Measurements from ENCODE around the gene ATXN1. TPM values are rescaled to one million over a fixed set of nuclear protein-coding genes. Genes with fewer than 3 reads are reported as not detected.
A peak's percentile ranks its signal among the peaks of the same experiment; 100 is the strongest.
"Not testable (repeated sequence)": the region's sequence is repeated elsewhere in the genome, so short reads cannot be mapped to it uniquely, and the experiment has no call there.

Gene ATXN1
- polyA plus RNA-seq, 6 donors from 2014 or later: 0.14 to 1.2 (median 0.60) TPM; not detected in 1

DNA sequence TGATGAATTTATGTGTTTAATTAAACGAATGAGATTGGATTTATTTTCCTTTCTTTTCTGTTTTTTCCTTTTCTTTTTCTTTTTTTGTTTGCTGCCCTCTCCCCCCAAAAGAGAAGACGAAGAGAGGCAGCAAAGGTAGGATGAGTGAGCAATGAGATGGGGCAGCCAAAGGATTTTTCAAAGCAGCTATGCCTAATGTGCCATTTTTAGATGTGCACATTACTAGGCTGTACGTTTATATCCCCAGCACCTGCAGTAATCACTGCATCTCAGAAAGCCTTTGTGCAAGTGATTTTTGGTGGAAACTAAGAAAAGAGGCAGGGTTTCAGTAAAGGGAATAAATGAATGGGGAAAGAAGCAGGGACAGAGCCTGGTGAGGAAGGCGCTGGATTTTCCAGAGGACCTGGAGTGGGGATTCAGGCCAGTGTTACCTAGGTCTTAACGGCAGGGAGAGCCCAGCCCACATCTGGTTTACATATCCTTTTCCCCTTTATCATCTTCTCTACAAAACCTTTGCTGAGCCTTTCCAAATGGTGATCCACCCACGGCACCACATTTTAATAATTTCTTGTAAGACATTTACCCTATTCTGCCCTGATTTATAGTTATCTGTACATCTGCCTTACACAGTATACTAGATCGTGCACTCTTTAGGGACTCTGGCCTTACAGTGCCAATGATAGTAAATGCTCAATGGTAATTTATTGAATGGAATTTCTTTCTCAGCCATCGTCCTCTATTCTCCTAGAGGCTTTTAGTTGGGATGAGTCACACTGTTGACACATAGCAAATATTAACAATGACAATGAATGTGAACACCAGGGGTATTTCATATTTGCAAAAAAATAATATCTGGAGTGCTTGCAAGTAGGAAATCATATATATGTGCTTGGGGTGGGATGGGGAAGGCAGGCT is 38.3 kb upstream of the ATXN1 start:
- DNase-seq (no peak), ATAC-seq (ENCODE audit: low read depth in 2 of 2) (no peak)
- Mint-ChIP-seq H3K27ac (no peak overlapping the region), H3K27me3 (no peaks in the 10 kb centered on the region), H3K4me1 (no peaks in the 10 kb centered on the region), H3K9me3 (no peaks in the 10 kb centered on the region), H3K4me3 (no peak overlapping the region), H3K36me3 (no peaks in the 10 kb centered on the region)

DNA sequence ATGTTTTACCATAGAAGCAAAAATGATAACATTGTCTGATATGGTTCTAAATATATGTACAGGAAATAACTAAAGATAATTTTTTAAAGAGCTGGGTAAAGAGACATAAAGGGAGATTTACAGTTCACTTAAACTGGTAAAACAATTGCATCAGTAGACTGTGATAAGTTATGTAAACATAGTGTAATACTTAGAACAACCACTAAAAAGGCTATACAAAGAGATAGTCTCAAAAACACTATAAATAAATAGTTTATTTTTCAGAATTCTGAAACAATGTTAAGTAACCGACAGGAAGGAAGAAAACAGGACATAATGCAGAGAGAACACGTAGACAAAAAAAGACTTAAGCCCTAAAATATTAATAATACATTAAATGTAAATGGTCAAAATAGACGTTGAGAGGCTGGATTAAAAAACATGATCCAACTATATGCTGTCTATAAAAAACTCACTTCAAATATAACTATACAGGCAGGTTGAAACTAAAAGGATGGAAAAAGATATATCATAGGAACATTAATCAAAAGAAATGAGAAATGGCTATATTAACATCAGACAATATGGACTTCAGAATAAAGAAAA is 32.7 kb upstream of the ATXN1 start:
- no peak for DNase-seq

DNA sequence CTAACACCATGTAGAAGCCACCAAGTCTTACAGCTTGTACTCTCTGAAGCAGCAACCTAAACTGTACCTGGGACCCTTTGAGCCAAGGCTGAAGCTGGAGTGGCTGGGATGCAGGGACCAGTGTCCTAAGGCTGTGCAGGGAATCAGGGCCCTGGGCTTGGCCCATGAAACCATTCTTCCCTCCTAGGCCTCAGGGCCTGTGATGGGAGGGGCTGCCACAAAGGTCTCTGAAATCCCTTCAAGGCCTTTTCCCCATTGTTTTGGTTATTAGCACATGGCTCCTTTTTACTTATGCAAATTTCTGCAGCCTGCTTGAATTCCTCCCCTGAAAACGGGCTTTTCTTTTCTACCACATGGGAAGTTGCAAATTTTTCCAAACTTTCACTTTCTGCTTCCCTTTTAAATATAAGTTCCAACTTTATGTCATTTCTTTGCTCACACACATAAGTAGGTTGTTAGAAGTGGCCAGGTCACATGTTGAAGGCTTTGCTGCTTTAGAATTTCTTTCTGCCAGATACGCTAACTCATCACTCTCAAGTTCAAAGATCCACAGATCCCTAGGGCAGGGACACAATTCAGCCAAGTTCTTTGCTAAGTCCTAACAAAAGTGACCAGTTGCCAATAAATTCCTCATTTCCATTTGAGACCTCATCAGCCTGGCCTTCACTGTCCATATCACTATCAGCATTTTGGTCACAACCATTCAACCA is 28.2 kb upstream of the ATXN1 start:
- Mint-ChIP-seq H3K4me3 (no peak overlapping the region), H3K4me1 (no peaks in the 10 kb centered on the region), H3K9me3 (peaks cover 0 to 14% (median 5%) of the 10 kb centered on the region in 7 donors), H3K27ac (no peak overlapping the region), H3K27me3 (peaks cover 7 to 21% (median 11%) of the 10 kb centered on the region in 3 donors), H3K36me3 (no peaks in the 10 kb centered on the region)
- DNase-seq: no peak
- no peak for ATAC-seq (ENCODE audit: low read depth in 2 of 2)

More for the DNA sequence above, 32.7 kb upstream of the ATXN1 start:
- H3K9me3 Mint-ChIP-seq: peaks cover 0 to 8% (median 0%) of the 10 kb centered on the region in 7 donors
- no peaks in the 10 kb centered on the region for H3K36me3 Mint-ChIP-seq
- no peaks in the 10 kb centered on the region for H3K4me1 Mint-ChIP-seq
- no peak overlapping the region for H3K4me3 Mint-ChIP-seq
- H3K27ac Mint-ChIP-seq: no peak overlapping the region
- peaks cover 4 to 21% (median 7%) of the 10 kb centered on the region in 3 donors for H3K27me3 Mint-ChIP-seq
- no peak for ATAC-seq (ENCODE audit: low read depth in 2 of 2)

DNA sequence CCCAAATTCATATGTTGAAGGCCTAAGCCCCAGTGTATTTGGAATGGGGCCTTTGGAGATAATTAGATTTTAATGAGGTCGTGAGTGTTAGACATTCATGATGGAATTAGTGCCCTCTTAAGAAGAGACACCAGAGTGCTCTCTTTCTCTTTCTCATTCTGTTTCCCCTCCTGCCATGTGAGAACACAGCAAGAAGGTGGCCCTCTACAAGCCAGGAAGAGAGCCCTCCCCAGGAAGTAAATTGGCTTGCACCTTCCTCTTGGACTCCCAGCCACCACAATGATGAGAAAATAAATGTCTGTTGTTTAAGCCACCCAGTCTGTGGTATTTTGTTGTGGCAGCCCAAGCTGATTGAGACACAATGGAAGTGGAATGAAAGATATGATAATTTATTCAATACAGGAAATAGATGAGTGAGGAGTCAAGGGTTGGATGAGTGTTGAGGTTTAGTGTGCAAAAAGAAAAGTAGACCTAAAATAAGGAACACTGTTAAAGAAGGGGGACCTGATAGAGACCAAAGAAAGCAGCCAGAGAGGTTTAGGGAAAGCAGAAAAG is 25.9 kb upstream of the ATXN1 start:
- peaks cover 7 to 13% (median 11%) of the 10 kb centered on the region in 3 donors for H3K27me3 Mint-ChIP-seq
- no peak for ATAC-seq (ENCODE audit: low read depth in 2 of 2)
- H3K4me1 Mint-ChIP-seq: no peaks in the 10 kb centered on the region
- DNase-seq: no peak
- no peaks in the 10 kb centered on the region for H3K36me3 Mint-ChIP-seq
- H3K4me3 Mint-ChIP-seq: no peak overlapping the region
- H3K9me3 Mint-ChIP-seq: peaks cover 1 to 20% (median 4%) of the 10 kb centered on the region in 7 donors
- H3K27ac Mint-ChIP-seq: peak overlapping the region in 1 of 6 donors; percentile 55

DNA sequence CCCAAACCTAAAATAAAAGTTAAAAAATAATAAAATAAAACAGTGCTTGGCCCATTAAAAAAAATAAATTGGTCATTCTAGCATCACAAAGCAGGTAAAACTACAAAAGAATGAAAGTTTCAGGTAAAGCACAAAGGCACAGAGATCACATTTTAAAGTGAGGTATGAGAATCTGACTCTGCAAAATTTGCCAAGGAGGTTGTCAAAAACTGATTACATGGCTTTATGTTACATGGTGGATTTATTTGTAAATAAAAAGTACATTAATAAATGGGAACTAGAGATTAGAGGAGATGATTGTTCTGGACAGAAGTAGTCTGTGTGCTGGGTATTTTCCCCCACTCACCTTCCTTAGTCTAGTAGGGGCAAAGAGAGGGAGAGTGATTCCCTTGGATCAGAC is 24.2 kb upstream of the ATXN1 start:
- ATAC-seq (ENCODE audit: low read depth in 2 of 2) (no peak), DNase-seq (no peak)
- Mint-ChIP-seq H3K27ac (no peak overlapping the region), H3K27me3 (peaks cover 7 to 12% (median 9%) of the 10 kb centered on the region in 3 donors), H3K36me3 (no peaks in the 10 kb centered on the region), H3K4me1 (no peaks in the 10 kb centered on the region), H3K4me3 (no peak overlapping the region), H3K9me3 (peaks cover 1 to 20% (median 4%) of the 10 kb centered on the region in 7 donors)

DNA sequence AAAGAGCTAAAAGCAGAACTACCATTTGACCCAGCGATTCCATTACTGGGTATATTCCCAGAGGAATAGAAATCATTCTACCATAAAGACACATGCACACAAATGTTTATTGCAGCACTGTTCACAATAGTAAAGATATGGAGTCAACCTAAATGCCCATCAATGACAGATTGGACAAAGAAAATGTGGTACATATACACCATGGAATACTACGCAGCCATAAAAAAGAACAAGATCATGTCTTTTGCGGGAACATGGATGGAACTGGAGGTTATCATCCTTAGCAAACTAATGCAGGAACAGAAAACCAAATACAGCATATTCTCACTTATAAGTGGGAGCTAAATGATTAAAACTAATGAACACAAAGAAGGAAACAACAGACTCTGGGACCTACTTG is 23.7 kb upstream of the ATXN1 start:
- Mint-ChIP-seq H3K9me3 (peaks cover 1 to 17% (median 4%) of the 10 kb centered on the region in 7 donors), H3K27me3 (peaks cover 5 to 12% (median 7%) of the 10 kb centered on the region in 3 donors)
- not testable (repeated sequence) for H3K36me3 Mint-ChIP-seq; H3K4me3 Mint-ChIP-seq; H3K27ac Mint-ChIP-seq; ATAC-seq (ENCODE audit: low read depth in 2 of 2); DNase-seq; H3K4me1 Mint-ChIP-seq

DNA sequence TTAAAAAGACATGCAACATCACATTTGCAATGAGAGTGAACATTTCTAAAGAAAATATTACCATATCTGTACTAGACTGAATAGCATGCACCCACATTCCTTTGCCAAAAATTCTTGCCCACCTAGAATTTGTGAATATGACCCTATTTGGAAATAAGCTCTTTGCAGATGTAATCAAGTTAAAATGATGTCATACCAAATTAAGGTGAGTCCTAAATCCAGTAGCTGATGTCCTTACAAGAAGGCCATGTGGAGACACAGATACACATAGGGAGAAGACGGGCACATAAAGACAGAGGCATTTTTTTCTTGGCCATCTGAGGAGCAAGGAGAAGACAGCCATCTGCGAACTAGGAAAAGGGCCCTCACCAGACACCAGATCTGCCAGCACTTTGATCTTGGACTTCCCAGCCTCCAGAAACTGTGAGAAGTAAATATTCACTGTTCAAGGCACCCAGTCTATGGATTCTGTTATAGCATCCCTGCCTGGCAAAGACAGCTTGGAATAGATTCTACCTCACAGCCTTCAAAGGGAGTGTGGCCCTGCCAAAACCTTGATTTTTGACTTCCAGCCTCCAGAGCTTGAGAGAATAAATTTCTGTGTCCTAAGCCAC is 22.8 kb upstream of the ATXN1 start:
- no peak for ATAC-seq (ENCODE audit: low read depth in 2 of 2)

DNA sequence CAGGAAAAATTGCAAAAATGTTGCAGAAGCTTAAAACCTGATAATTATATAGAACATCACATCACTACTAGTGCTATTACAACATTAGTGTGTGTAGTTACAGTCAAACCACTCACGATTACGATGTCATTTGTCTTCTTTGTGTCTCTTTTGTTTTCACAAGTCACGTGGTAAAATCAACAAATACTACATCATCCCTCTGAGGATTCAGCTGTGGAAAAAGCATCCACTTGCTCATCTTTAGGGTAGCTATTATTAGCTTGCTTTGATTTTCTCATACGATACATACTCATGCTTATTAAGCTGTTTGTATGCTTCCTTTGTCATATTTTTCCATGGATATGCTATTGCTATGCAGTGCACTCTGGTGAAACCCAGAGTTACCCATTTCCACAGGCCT is 22.2 kb upstream of the ATXN1 start:
- no peaks in the 10 kb centered on the region for H3K4me1 Mint-ChIP-seq
- H3K36me3 Mint-ChIP-seq: no peaks in the 10 kb centered on the region
- no peak for DNase-seq
- H3K4me3 Mint-ChIP-seq: no peak overlapping the region
- ATAC-seq (ENCODE audit: low read depth in 2 of 2): no peak
- H3K27me3 Mint-ChIP-seq: peaks cover 7 to 22% (median 9%) of the 10 kb centered on the region in 3 donors
- no peak overlapping the region for H3K27ac Mint-ChIP-seq
- H3K9me3 Mint-ChIP-seq: peaks cover 1 to 12% (median 4%) of the 10 kb centered on the region in 7 donors

More for the DNA sequence above, 22.8 kb upstream of the ATXN1 start:
- H3K9me3 Mint-ChIP-seq: peaks cover 1 to 12% (median 4%) of the 10 kb centered on the region in 7 donors
- H3K27me3 Mint-ChIP-seq: peaks cover 7 to 17% (median 9%) of the 10 kb centered on the region in 3 donors
- no peak overlapping the region for H3K4me3 Mint-ChIP-seq
- H3K4me1 Mint-ChIP-seq: no peaks in the 10 kb centered on the region
- no peak for DNase-seq
- no peak overlapping the region for H3K27ac Mint-ChIP-seq
- no peaks in the 10 kb centered on the region for H3K36me3 Mint-ChIP-seq

DNA sequence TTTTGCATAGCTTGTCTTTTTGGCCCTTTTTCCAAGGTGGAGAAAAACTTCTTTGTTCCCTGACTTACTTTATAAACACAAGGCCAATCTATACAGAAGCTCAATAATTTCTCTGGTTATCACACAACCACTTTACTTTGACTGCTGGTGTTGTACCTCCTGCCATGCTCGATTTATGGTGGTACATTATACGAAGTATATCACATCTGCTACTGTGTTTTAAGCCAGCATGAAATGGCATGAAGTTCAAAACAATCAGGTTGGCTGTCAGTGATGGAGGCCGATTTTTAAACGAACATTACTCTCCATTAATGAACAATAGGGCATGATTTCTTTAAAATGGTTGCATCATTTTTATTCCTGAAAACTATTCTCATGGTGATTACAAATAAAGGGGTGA is 21.0 kb upstream of the ATXN1 start:
- peaks cover 9 to 22% (median 14%) of the 10 kb centered on the region in 3 donors for H3K27me3 Mint-ChIP-seq
- H3K9me3 Mint-ChIP-seq: peaks cover 0 to 12% (median 5%) of the 10 kb centered on the region in 7 donors
- H3K4me3 Mint-ChIP-seq: no peak overlapping the region
- no peak overlapping the region for H3K27ac Mint-ChIP-seq
- peaks cover 0 to 7% of the 10 kb centered on the region in 2 donors for H3K36me3 Mint-ChIP-seq
- ATAC-seq (ENCODE audit: low read depth in 2 of 2) (no peak), DNase-seq (no peak)
- H3K4me1 Mint-ChIP-seq: no peaks in the 10 kb centered on the region

DNA sequence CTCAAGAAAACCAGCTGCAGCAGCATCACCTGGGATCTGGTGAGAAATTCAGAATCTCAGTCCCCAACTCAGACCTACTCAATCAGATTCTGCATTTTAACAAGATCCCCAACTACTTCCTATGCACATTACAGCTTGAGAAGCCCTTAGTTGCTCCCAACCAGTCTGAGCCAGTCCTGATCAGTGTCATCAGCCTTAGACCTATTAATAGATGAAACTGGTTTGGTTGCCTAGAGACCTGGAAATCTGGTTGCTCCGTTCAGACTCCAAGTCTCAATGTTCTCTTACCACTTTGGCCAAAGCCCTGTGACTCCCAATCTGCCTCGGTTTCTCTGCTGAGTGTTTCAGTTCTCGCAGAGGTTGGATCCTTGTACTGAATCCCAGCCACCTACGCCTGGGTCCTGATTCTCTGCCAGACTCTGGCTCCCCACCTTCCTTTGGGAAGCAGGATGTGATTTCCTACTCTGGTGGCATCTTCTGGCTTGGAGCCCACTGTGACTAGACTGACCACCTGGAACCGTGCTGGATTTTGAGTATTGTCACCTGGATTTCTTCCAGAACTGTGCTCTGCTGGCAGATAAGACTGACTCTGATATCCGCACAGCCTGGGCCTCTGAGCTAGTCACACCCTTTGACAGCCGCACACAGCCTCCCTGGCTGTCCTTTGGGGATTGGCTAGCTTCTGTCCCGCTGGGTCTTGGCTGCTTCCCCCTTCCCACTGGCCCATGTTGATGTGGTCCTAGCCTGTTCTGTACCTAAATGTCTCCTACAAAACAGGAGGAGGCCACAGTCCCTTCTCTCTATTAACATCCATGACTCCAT is 20.3 kb upstream of the ATXN1 start:
- ATAC-seq (ENCODE audit: low read depth in 2 of 2) (no peak), DNase-seq (no peak)
- H3K4me3 Mint-ChIP-seq: no peak overlapping the region
- H3K27ac Mint-ChIP-seq: no peak overlapping the region
- H3K27me3 Mint-ChIP-seq: peaks cover 9 to 19% (median 18%) of the 10 kb centered on the region in 3 donors
- H3K4me1 Mint-ChIP-seq: no peaks in the 10 kb centered on the region
- peaks cover 0 to 7% of the 10 kb centered on the region in 2 donors for H3K36me3 Mint-ChIP-seq
- peaks cover 0 to 12% (median 5%) of the 10 kb centered on the region in 7 donors for H3K9me3 Mint-ChIP-seq

DNA sequence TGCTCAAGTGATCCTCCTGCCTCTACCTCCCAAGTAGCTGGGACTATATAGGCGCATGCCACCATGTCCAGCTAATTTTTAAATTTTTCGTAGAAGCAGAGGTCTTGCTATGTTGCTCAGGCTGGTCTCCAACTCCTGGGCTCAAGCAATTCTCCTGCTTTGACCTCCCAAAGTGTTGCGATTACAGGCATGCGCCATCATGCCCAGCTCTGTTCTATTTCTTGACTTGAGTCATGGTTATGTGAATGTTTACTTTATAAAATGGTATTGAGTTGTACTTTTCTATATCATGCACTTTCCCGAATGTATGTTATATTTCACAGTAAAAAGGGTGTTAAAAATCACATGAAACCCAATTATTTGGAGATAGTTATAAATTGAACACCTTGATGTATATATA is 17.3 kb upstream of the ATXN1 start:
- no peak for ATAC-seq (ENCODE audit: low read depth in 2 of 2)
- Mint-ChIP-seq H3K36me3 (peaks cover 0 to 7% of the 10 kb centered on the region in 2 donors), H3K4me1 (no peaks in the 10 kb centered on the region), H3K4me3 (no peak overlapping the region), H3K9me3 (peaks cover 0 to 7% (median 0%) of the 10 kb centered on the region in 7 donors), H3K27ac (no peak overlapping the region), H3K27me3 (peaks cover 9 to 19% (median 18%) of the 10 kb centered on the region in 3 donors)
- no peak for DNase-seq

DNA sequence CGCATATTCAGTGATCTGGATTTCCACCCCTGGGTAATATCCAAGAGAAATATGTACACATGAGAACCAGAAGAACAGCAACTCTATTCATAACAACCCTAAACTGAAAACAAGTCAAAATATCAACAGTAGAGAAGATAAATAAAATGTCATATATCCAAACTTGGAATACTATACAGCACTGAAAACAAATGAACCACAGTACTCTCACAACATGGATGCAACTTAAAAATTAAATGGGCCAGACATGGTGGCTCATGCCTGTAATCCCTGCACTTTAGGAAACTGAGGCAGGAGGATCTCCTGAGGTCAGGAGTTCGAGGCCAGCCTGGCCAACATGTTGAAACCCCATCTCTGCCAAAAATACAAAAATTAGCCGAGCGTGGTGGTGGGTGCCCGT is 16.5 kb upstream of the ATXN1 start:
- no peak overlapping the region for H3K27ac Mint-ChIP-seq
- H3K27me3 Mint-ChIP-seq: peaks cover 9 to 22% (median 18%) of the 10 kb centered on the region in 3 donors
- peaks cover 0 to 7% (median 0%) of the 10 kb centered on the region in 7 donors for H3K9me3 Mint-ChIP-seq
- DNase-seq: no peak
- H3K36me3 Mint-ChIP-seq: peaks cover 0 to 7% of the 10 kb centered on the region in 2 donors
- no peaks in the 10 kb centered on the region for H3K4me1 Mint-ChIP-seq
- H3K4me3 Mint-ChIP-seq: no peak overlapping the region
- no peak for ATAC-seq (ENCODE audit: low read depth in 2 of 2)

Data from naive B cell (primary cell).